HL-60 (cell line): ENCODE measurements around the gene LYRM9.

ENCODE experiments used
- DNase-seq, 2 experiments: peaks; one replicate each; pipeline ENCODE4 v3.0.0-alpha.2; 2010 to 2020; ENCODE audit warnings: low read depth in 1 of 2, low spot score in 1 of 2
- H3K27ac ChIP-seq: fragments of 250-450 bp; sonication (Bioruptor Pico); replicated peaks from 2 replicates; pipeline ENCODE4 v1.5.1; 2020; ENCODE audit warnings: mild to moderate bottlenecking, moderate library complexity
- H3K27me3 ChIP-seq: fragments of 250-450 bp; sonication (Bioruptor Pico); 2 replicates; pipeline ENCODE4 v1.5.1; 2021; ENCODE audit warnings: mild to moderate bottlenecking, moderate library complexity; ENCODE audit not compliant: insufficient read depth, poor library complexity, severe bottlenecking
- H3K4me3 ChIP-seq: replicated peaks from 2 replicates; pipeline ENCODE4 v1.5.1; 2011; ENCODE audit warnings: mild to moderate bottlenecking, control low read depth, low read length; ENCODE audit not compliant: insufficient read depth
- CTCF ChIP-seq: IDR thresholded peaks from one replicate; pipeline ENCODE4 v1.5.1; 2011; ENCODE audit warnings: low read length, control low read depth, inconsistent platforms; ENCODE audit not compliant: insufficient read depth
- GABPA ChIP-seq: IDR thresholded peaks from 2 replicates; pipeline ENCODE4 v1.6.1; 2012; ENCODE audit warnings: low read depth
- POLR2AphosphoS5 ChIP-seq: IDR thresholded peaks from 2 replicates; pipeline ENCODE4 v1.6.1; 2012; ENCODE audit warnings: low read depth
- SPI1 ChIP-seq: IDR thresholded peaks from 2 replicates; pipeline ENCODE4 v1.6.1; 2012; ENCODE audit warnings: low read depth, mild to moderate bottlenecking, borderline replicate concordance
- TF ChIP-seq, protein P1 (sequence below): IDR thresholded peaks from 2 replicates; pipeline ENCODE4 v1.6.1; 2012; ENCODE audit warnings: low read depth; ENCODE audit not compliant: insufficient replicate concordance

Gene LYRM9

GRCh38 chr17:27921077-27921476 is 27.9 kb upstream of the LYRM9 start:
- no peak for DNase-seq
- Histone ChIP-seq H3K27ac (no peak overlapping the region), H3K4me3 (no peak overlapping the region), H3K27me3 (no peaks in the 10 kb centered on the region)
- TF ChIP-seq, protein P1, sequence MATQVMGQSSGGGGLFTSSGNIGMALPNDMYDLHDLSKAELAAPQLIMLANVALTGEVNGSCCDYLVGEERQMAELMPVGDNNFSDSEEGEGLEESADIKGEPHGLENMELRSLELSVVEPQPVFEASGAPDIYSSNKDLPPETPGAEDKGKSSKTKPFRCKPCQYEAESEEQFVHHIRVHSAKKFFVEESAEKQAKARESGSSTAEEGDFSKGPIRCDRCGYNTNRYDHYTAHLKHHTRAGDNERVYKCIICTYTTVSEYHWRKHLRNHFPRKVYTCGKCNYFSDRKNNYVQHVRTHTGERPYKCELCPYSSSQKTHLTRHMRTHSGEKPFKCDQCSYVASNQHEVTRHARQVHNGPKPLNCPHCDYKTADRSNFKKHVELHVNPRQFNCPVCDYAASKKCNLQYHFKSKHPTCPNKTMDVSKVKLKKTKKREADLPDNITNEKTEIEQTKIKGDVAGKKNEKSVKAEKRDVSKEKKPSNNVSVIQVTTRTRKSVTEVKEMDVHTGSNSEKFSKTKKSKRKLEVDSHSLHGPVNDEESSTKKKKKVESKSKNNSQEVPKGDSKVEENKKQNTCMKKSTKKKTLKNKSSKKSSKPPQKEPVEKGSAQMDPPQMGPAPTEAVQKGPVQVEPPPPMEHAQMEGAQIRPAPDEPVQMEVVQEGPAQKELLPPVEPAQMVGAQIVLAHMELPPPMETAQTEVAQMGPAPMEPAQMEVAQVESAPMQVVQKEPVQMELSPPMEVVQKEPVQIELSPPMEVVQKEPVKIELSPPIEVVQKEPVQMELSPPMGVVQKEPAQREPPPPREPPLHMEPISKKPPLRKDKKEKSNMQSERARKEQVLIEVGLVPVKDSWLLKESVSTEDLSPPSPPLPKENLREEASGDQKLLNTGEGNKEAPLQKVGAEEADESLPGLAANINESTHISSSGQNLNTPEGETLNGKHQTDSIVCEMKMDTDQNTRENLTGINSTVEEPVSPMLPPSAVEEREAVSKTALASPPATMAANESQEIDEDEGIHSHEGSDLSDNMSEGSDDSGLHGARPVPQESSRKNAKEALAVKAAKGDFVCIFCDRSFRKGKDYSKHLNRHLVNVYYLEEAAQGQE = no peak
- TF ChIP-seq CTCF (no peak), POLR2AphosphoS5 (no peak), GABPA (no peak), SPI1 (no peak)

- no peak for TF ChIP-seq GABPA
- TF ChIP-seq, protein P1 = no peak
- no peak for TF ChIP-seq CTCF
- TF ChIP-seq POLR2AphosphoS5 = no peak
- no peak for TF ChIP-seq SPI1
- Histone ChIP-seq H3K4me3 (no peak overlapping the region), H3K27me3 (no peaks in the 10 kb centered on the region), H3K27ac (no peak overlapping the region)
- no peak for DNase-seq
Measured at GRCh38 chr17:27920569-27920968, 27.4 kb upstream of the LYRM9 start.

DNA sequence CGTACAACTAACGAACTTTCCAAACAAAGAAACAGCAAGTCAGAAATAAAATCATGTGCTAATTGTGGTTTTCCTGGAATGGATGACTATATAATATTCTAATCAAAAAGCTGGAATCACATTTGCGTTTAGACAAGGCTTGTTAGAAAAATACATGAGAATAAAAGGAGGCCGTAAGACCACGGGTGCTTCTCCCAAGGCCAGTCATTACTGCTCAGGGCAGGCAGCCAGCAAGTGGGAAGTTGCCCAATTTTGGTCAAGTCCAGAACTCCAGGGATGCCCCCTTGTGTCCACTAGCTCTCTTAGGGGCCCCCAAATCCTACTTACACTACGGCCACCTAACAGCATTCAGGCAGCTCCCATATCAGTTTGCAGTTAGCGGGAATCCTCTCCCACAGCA is 25.9 kb upstream of the LYRM9 start:
- Histone ChIP-seq H3K27ac (no peak overlapping the region), H3K4me3 (no peak overlapping the region), H3K27me3 (no peaks in the 10 kb centered on the region)
- no peak for TF ChIP-seq GABPA
- no peak for TF ChIP-seq POLR2AphosphoS5
- no peak for TF ChIP-seq SPI1
- no peak for TF ChIP-seq CTCF
- TF ChIP-seq, protein P1 = no peak
- DNase-seq = no peak
